ENCODE data around the gene CRTAC1.

CRTAC1 gene

GRCh38 chr10:97974526-97975525 lies 55.6 kb downstream of the CRTAC1 start:
- no peak for DNase-seq (ENCODE audit: low spot score)

- DNase-seq (ENCODE audit: low spot score): no peak
These were observed 56.3 kb downstream of the CRTAC1 start for GRCh38 chr10:97974100-97974499.

- no peak for DNase-seq (ENCODE audit: low spot score)
These were observed 60.8 kb downstream of the CRTAC1 start for GRCh38 chr10:97969538-97970079.

GRCh38 chr10:97964748-97965147 lies 65.7 kb downstream of the CRTAC1 start:
- DNase-seq (ENCODE audit: low spot score): no peak

GRCh38 chr10:97961945-97962344 lies 68.5 kb downstream of the CRTAC1 start:
- no peak for DNase-seq (ENCODE audit: low spot score)

GRCh38 chr10:97960269-97961056 lies 70.0 kb downstream of the CRTAC1 start:
- no peak for DNase-seq (ENCODE audit: low spot score)

GRCh38 chr10:97949462-97949861 lies 81.0 kb downstream of the CRTAC1 start:
- no peak for DNase-seq (ENCODE audit: low spot score)

- no peak for DNase-seq (ENCODE audit: low spot score)
These were observed 81.6 kb downstream of the CRTAC1 start for GRCh38 chr10:97948822-97949221.

GRCh38 chr10:97944772-97945171 lies 85.6 kb downstream of the CRTAC1 start:
- DNase-seq (ENCODE audit: low spot score): no peak

GRCh38 chr10:97943294-97943693 lies 87.1 kb downstream of the CRTAC1 start:
- no peak for DNase-seq (ENCODE audit: low spot score)

- DNase-seq (ENCODE audit: low spot score): no peak
These were observed 89.9 kb downstream of the CRTAC1 start for GRCh38 chr10:97940534-97940933.

- DNase-seq (ENCODE audit: low spot score): no peak
These were observed 90.9 kb downstream of the CRTAC1 start for GRCh38 chr10:97939446-97939990.

- no peak for DNase-seq (ENCODE audit: low spot score)
These were observed 92.5 kb downstream of the CRTAC1 start for GRCh38 chr10:97937928-97938327.

- DNase-seq (ENCODE audit: low spot score): no peak
These were observed 93.4 kb downstream of the CRTAC1 start for GRCh38 chr10:97937054-97937453.

- DNase-seq (ENCODE audit: low spot score): no peak
These were observed 94.3 kb downstream of the CRTAC1 start for GRCh38 chr10:97936126-97936525.

- no peak for DNase-seq (ENCODE audit: low spot score)
These were observed 97.4 kb downstream of the CRTAC1 start for GRCh38 chr10:97932932-97933530.

GRCh38 chr10:97931041-97931440 lies 99.4 kb downstream of the CRTAC1 start:
- DNase-seq (ENCODE audit: low spot score): no peak

- no peak for DNase-seq (ENCODE audit: low spot score)
These were observed 101.5 kb downstream of the CRTAC1 start for GRCh38 chr10:97928897-97929296.

GRCh38 chr10:97927622-97928021 lies 102.8 kb downstream of the CRTAC1 start:
- DNase-seq (ENCODE audit: low spot score): no peak

- no peak for DNase-seq (ENCODE audit: low spot score)
These were observed 104.4 kb downstream of the CRTAC1 start for GRCh38 chr10:97926055-97926454.

- no peak for DNase-seq (ENCODE audit: low spot score)
These were observed 105.0 kb downstream of the CRTAC1 start for GRCh38 chr10:97925308-97925938.
